ENCODE measurements around the gene ADAMTS3. TPM values are rescaled to one million over a fixed set of nuclear protein-coding genes. Genes with fewer than 3 reads are reported as not detected.
"Not testable (repeated sequence)": the region's sequence is repeated elsewhere in the genome, so short reads cannot be mapped to it uniquely, and the experiment has no call there.

The ADAMTS3 gene
- polyA plus RNA-seq, 1 donor = 2.0 TPM

GRCh38 chr4:72473434-72473900, 95.6 kb downstream of the ADAMTS3 start:
- DNase-seq (ENCODE audit: low read depth) = no peak

- DNase-seq (ENCODE audit: low read depth) = no peak
Observed at GRCh38 chr4:72471816-72472215, 97.2 kb downstream of the ADAMTS3 start.

GRCh38 chr4:72468904-72469502, 100.0 kb downstream of the ADAMTS3 start:
- DNase-seq (ENCODE audit: low read depth) = no peak

GRCh38 chr4:72467633-72468032, 101.4 kb downstream of the ADAMTS3 start:
- no peak for DNase-seq (ENCODE audit: low read depth)

GRCh38 chr4:72463724-72464123, 105.3 kb downstream of the ADAMTS3 start:
- DNase-seq (ENCODE audit: low read depth) = no peak

GRCh38 chr4:72457158-72457557, 111.9 kb downstream of the ADAMTS3 start:
- no peak for DNase-seq (ENCODE audit: low read depth)

GRCh38 chr4:72451349-72451748, 117.7 kb downstream of the ADAMTS3 start:
- DNase-seq (ENCODE audit: low read depth) = peak; percentile 28

- no peak for DNase-seq (ENCODE audit: low read depth)
Observed at GRCh38 chr4:72449705-72450104, 119.3 kb downstream of the ADAMTS3 start.

GRCh38 chr4:72448231-72448630, 120.8 kb downstream of the ADAMTS3 start:
- DNase-seq (ENCODE audit: low read depth) = no peak

- DNase-seq (ENCODE audit: low read depth) = peak; percentile 16
Observed at GRCh38 chr4:72446353-72447055, 122.5 kb downstream of the ADAMTS3 start.

- no peak for DNase-seq (ENCODE audit: low read depth)
Observed at GRCh38 chr4:72444092-72444491, 124.9 kb downstream of the ADAMTS3 start.

GRCh38 chr4:72442715-72443114, 126.3 kb downstream of the ADAMTS3 start:
- no peak for DNase-seq (ENCODE audit: low read depth)

GRCh38 chr4:72442147-72442546, 126.9 kb downstream of the ADAMTS3 start:
- no peak for DNase-seq (ENCODE audit: low read depth)

GRCh38 chr4:72440386-72440785, 128.6 kb downstream of the ADAMTS3 start:
- no peak for DNase-seq (ENCODE audit: low read depth)

GRCh38 chr4:72432975-72433374, 136.0 kb downstream of the ADAMTS3 start:
- no peak for DNase-seq (ENCODE audit: low read depth)

- no peak for DNase-seq (ENCODE audit: low read depth)
Observed at GRCh38 chr4:72432282-72432681, 136.7 kb downstream of the ADAMTS3 start.

GRCh38 chr4:72430988-72431387, 138.0 kb downstream of the ADAMTS3 start:
- DNase-seq (ENCODE audit: low read depth) = no peak

GRCh38 chr4:72430050-72430449, 139.0 kb downstream of the ADAMTS3 start:
- no peak for DNase-seq (ENCODE audit: low read depth)

GRCh38 chr4:72429397-72429889, 139.6 kb downstream of the ADAMTS3 start:
- DNase-seq (ENCODE audit: low read depth) = no peak

- no peak for DNase-seq (ENCODE audit: low read depth)
Observed at GRCh38 chr4:72427057-72427456, 142.0 kb downstream of the ADAMTS3 start.

- not testable (repeated sequence) for DNase-seq (ENCODE audit: low read depth)
Observed at GRCh38 chr4:72425908-72426307, 143.1 kb downstream of the ADAMTS3 start.

- DNase-seq (ENCODE audit: low read depth) = no peak
Observed at GRCh38 chr4:72424006-72424405, 145.0 kb downstream of the ADAMTS3 start.

- DNase-seq (ENCODE audit: low read depth) = no peak
Observed at GRCh38 chr4:72422416-72422815, 146.6 kb downstream of the ADAMTS3 start.
